ENCODE results near the gene SARDH.
A peak's percentile ranks its signal among the peaks of the same experiment; 100 is the strongest.

The SARDH gene

DNA sequence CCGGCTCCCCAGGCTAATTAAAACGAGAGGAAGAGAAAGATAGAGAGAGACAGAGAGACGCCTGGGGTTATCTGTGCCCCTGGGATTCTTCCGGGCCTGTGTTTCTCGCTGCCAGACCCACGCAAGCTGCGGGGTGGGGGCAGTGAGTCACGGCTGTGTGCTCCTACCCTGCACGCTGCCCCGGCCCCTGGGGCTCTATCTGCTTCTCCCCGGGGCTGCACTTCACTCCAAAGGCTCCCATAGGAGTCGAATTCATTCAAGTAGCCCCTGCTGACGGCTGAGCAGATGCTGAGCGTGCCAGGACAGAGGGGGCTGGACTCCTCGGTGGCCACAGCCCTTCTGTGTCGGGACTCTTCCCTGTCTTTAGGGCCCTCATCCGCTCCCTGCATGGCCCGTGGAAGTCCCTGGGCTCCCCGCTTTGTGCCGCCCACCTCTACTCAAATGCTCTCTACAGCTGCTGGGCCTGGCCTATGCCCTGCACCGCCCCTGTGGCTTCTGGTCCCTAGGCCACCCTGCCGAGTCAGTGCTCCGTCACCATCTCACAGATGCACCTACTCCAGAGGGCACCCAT lies 22.8 kb downstream of the SARDH start:
- no peak for DNase-seq (ENCODE audit: low read depth in 4 of 4, low spot score in 1 of 4)

- DNase-seq (ENCODE audit: low read depth in 4 of 4, low spot score in 1 of 4), result no peak
These were observed 23.4 kb downstream of the SARDH start for GRCh38 chr9:133714606-133715294.

DNA sequence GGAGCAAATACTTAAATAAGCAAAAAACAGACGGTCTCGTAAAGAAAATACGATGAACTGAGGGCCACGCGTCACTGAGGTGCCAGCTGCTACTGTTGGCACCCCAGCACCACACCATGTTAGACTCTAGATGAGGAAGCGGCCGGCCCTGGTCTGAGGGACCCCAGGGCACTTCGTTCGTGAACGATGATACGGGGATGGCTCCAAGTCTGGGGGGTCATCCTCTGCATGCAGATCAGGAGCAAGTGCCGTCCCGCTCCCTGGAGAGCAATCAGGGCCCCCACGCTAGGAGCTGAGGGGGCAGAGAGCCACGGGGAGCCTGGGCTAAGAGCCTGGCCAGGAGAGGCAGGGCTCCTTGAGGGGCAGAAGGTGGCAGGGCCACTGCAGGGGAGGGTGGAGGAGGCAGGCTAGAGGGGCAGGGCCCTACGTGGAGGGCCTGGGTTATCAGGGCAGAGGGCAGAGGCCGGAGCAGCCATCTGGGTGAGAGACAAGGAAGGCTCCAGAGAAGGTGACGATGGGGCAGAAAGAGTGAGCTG lies 24.1 kb downstream of the SARDH start:
- DNase-seq (ENCODE audit: low read depth in 4 of 4, low spot score in 1 of 4), result no peak

GRCh38 chr9:133713150-133713959 lies 24.8 kb downstream of the SARDH start:
- no peak for DNase-seq (ENCODE audit: low read depth in 4 of 4, low spot score in 1 of 4)

DNA sequence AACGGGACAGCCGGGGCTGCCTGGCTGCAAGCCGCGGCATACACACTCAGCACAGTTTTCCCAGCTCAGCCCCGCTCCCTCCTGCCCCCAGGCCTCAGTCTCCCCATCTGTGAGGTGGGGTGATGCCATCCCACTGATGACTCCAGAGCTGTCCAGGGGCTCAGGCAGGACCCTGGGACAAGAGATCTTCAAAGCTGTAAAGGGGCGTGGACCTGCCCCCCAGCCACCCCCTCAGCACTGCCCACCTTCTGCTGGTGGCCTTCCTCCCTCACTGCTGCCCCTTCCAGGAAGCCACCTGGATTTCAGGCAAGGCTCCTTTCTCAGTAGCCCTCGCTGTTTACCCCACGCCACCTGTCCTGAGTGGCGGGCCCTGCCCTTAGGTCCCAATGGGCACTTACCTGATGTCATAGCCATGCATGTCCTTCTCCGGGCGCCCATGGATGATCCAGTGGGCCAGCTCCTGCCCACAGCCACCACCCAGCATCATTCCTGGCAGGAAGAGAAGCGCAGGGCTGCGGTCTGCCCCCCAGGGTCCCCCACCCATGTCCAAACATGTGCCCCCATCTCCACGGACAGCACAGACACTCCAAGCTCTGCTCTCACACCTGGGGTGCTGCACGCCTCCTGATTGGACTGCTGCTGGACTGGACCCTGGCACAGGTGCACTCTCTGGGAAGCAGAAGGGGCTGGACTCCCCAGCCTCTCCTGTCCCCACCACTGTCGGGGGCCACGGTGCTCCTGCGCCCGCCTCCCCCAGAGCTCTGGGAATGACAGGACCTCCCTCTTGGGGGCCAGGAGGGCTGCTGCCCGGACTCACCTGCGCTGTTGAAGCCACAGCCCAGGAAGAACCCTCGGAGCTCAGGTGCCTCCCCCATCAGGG lies 25.7 kb downstream of the SARDH start:
- no peak for DNase-seq (ENCODE audit: low read depth in 4 of 4, low spot score in 1 of 4)

DNA sequence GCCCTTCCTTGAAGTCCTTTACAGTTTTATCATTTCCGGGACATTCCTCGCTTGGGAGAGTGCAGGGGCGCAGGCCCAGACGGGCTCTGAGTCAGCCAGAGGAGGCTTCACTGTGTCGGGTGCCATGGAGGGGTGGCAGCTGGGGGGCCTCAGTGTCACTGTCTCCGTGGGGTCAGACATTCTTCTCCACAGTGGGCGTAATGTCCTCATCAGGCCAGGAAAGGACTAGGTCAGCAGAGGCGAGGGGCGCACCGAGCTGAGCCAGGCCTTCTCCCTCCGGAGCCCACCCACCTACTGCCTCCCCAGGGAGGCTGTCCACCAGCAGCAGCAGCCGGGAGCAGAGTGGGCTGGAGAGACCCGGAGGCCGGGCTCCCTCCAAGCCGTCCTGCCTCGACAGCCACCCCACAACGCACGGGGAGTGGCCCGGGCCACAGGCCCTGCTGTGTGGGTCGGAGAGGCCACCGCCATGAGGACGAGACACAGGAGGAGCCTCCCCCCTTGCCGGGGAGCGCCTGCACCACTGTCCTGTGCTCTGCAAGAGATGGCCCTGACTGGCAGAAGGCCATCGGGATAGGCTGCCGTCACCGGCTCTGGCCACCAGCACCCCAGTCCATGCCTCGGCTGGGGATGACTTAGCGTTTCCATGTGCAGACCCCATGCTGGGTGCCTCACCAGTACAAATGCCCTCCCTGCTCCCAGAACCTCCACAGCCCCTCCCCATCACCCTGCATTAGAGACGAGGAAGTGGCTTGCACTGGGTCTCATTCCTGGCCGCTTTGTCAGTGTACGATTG lies 26.5 kb downstream of the SARDH start:
- DNase-seq (ENCODE audit: low read depth in 4 of 4, low spot score in 1 of 4), result no peak

DNA sequence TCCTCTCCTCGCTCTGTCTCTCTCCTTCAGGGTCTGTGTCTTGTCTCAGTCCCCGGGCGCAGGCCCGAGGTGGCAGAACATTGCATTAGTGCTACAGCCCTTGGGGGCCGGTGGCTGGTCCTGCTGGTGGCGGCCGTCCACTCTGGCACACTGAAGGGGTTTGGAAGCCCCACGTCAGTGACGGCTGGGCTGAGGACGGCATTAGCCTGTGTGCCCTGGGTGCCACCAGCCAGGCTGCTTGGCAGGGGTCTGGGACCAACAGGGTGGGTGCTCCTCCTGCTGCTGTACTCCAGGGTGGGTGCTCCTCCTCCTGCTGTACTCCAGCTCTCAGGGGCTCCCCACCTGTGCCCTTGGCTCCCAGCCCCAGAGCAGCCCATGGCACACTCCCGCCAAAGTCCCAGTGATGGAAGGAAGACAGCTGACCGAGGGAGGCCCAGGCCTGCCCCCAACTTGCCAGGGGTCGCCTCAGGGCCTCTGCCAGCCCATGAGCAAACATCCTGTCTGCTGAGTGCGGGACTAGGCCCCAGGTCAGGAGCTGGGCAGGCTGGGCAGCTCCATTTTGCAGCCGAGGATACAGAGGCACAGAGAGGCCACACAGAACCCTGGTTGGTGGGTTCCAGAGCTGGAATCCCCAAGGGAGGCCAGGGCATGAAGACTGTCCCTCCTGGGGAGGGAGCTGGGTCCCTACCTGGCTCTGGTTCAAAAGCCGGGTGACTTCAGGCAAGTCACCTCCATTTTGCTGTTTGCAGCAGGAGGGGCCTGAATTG lies 27.3 kb downstream of the SARDH start:
- no peak for DNase-seq (ENCODE audit: low read depth in 4 of 4, low spot score in 1 of 4)

GRCh38 chr9:133709691-133710571 lies 28.2 kb downstream of the SARDH start:
- DNase-seq (ENCODE audit: low read depth in 4 of 4, low spot score in 1 of 4), result no peak

- peak in 2 of 4 experiments; percentile 26 to 47 for DNase-seq (ENCODE audit: low read depth in 4 of 4, low spot score in 1 of 4)
These were observed 29.0 kb downstream of the SARDH start for GRCh38 chr9:133709015-133709611.

- no peak for DNase-seq (ENCODE audit: low read depth in 4 of 4, low spot score in 1 of 4)
These were observed 29.7 kb downstream of the SARDH start for GRCh38 chr9:133708246-133709014.

GRCh38 chr9:133707763-133708245 lies 30.3 kb downstream of the SARDH start:
- DNase-seq (ENCODE audit: low read depth in 4 of 4, low spot score in 1 of 4), result no peak

DNA sequence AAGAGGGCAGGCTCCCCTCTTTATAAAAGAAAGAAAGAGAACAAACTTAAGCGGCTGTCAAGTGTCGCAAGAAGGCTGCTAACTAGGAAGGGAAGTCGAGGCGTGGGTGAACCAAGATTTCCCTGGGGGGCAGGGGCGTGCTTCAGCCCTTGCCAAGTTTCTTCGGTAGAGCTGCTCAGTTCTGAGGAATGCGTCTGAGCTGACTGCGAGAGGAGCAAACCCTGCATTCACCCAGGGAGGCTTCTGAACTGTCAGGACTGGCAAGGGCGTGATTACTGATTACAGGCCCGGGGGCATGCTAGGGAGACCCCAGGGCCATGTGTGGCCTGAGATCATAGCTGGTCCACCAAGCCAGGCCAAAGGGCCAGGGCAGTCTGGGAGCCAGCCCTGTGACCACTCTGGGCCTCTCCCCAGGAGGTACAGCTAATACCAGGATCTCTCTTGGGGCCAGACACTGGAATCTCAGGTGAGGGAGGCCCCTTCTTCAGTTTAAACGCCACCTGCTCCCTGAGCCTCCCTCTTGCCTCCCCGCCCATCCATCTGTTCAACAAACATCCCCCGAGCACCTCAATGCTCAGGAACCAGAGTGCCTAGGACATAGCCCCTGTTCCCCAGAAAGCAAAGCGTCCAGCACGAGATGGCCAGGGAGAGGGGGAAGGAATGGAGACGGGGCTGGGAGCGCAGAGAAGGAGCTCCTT lies 30.9 kb downstream of the SARDH start:
- DNase-seq (ENCODE audit: low read depth in 4 of 4, low spot score in 1 of 4), result no peak

DNA sequence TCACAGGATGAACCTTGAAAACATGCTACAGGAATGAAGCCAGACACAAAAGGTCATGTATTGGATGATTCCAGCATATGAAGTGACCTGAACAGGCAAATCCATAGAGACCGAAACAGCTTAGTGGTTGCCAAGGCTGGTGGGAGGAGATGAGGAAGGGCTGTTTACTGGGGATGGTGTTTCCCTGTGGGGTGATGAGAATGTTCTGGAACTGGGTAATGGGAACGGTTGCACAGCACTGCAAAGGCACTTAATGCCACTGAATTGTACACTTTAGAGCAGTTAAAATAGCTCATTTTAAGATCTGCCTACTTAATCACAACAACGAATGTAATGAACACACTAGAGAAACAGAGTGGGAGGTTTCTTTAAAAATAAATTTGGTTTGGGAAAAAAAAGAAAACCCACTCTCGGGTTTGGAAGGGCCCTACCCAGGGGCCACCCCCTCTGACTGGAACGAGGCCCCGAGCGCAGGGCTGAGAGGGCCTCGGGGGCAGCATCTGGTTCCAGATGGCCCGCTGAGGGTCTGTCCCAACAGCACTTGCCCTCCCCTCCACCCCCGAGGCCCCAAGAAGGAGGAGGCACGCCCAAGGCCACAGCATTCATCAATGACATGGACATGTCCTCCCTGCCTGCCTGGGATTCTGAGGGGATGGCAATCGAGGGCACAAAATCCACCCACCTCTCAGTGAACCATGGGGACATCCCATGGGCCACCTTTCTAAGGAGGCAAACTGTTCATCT lies 31.7 kb downstream of the SARDH start:
- no peak for DNase-seq (ENCODE audit: low read depth in 4 of 4, low spot score in 1 of 4)

DNA sequence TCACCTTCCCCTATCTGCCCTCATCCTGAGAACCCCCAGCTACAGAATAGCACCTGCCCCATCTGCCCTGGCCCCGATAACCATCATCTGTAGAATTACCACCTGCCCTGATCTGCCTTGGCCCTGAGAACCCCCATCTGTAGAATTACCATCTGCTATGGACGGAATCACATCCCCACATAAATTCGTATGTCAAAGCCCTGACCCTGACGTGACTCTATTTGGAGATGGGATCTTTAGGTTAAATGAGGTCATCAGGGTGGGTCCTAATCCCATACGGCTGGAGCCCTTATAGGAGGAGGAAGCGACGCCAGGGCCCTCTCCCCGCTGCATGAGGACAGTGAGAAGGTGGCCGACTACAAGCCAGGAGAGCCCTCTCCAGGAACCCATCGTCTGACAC lies 32.6 kb downstream of the SARDH start:
- DNase-seq (ENCODE audit: low read depth in 4 of 4, low spot score in 1 of 4), result no peak

- no peak for DNase-seq (ENCODE audit: low read depth in 4 of 4, low spot score in 1 of 4)
These were observed 33.4 kb downstream of the SARDH start for GRCh38 chr9:133704711-133705181.

All from stimulated activated CD4-positive, alpha-beta T cell treated with anti-CD3 and anti-CD28 coated beads, Interleukin-1b, Interleukin-23, amount 100 ng/mL, for 24 hours (primary cell).